Activated naive CD4-positive, alpha-beta T cell treated with anti-CD3 and anti-CD28 coated beads for 36 hours (primary cell): ENCODE measurements around the gene PCDH19. TPM values are rescaled to one million over a fixed set of nuclear protein-coding genes. Genes with fewer than 3 reads are reported as not detected.

Experiments
- CTCF ChIA-PET: fragments of 350-600 bp; sonication (Branson Sonifier 250); formaldehyde crosslinking; loops from one replicate; lab custom pipeline; 2021; ENCODE audit warnings: antibody characterized with exemption; lab: Charles Lee
- DNase-seq: peaks from one replicate; pipeline ENCODE4 v3.0.0-alpha.2; 2020
- H3K27ac Mint-ChIP-seq: one replicate; pipeline ENCODE4 v1.8.0; 2021; ENCODE audit warnings: mild to moderate bottlenecking, mixed read lengths
- H3K27me3 Mint-ChIP-seq: one replicate; pipeline ENCODE4 v1.8.0; 2021; ENCODE audit warnings: low read depth, mixed read lengths
- H3K36me3 Mint-ChIP-seq: one replicate; pipeline ENCODE4 v1.8.0; 2021; ENCODE audit warnings: low read depth, mixed read lengths
- H3K4me1 Mint-ChIP-seq: one replicate; pipeline ENCODE4 v1.8.0; 2021; ENCODE audit warnings: low read depth, mixed read lengths
- H3K4me3 Mint-ChIP-seq: one replicate; pipeline ENCODE4 v1.8.0; 2021; ENCODE audit warnings: mild to moderate bottlenecking, moderate library complexity, mixed read lengths
- H3K9me3 Mint-ChIP-seq: one replicate; pipeline ENCODE4 v1.8.0; 2021; ENCODE audit warnings: mixed read lengths
- intact Hi-C: fragments of 100-400 bp; cut with micrococcal nuclease; formaldehyde crosslinking; loops from one replicate; pipeline ENCODE4 v1.15.1; 2023
- total RNA-seq, 2 experiments: library from RNA; stranded (reverse); gene quantifications; one replicate each; pipeline ENCODE4 v1.2.3, GENCODE V29; 2021

PCDH19 gene
- total RNA-seq, 2 experiments from 2014 or later = not detected

GRCh38 chrX:100379388-100379986, 30.6 kb downstream of the PCDH19 start:
- H3K9me3 Mint-ChIP-seq = no peaks in the 10 kb centered on the region
- intact Hi-C loops = loop anchor here (2.0 kb wide), 1 partner anchor 1077 kb away; no protein-coding TSS in a partner anchor
- H3K27ac Mint-ChIP-seq = no peak overlapping the region
- no peaks in the 10 kb centered on the region for H3K36me3 Mint-ChIP-seq
- H3K4me1 Mint-ChIP-seq = peaks cover 3% of the 10 kb centered on the region
- no peak for DNase-seq
- H3K4me3 Mint-ChIP-seq = no peak overlapping the region
- CTCF ChIA-PET = interaction anchor here (0.9 to 1.9 kb wide), 2 partner anchors 11 to 33 kb away, joined by 3 to 5 read pairs; no protein-coding TSS in a partner anchor
- no peaks in the 10 kb centered on the region for H3K27me3 Mint-ChIP-seq

GRCh38 chrX:100377826-100378225, 32.2 kb downstream of the PCDH19 start:
- intact Hi-C loops = loop anchor here (2.0 kb wide), 1 partner anchor 1075 kb away; no protein-coding TSS in a partner anchor
- peaks cover 3% of the 10 kb centered on the region for H3K4me1 Mint-ChIP-seq
- no peak overlapping the region for H3K4me3 Mint-ChIP-seq
- no peak overlapping the region for H3K27ac Mint-ChIP-seq
- no peaks in the 10 kb centered on the region for H3K9me3 Mint-ChIP-seq
- no peaks in the 10 kb centered on the region for H3K27me3 Mint-ChIP-seq
- CTCF ChIA-PET = interaction anchor here (1.9 kb wide), 1 partner anchor 10 kb away, joined by 5 read pairs; no protein-coding TSS in a partner anchor
- no peaks in the 10 kb centered on the region for H3K36me3 Mint-ChIP-seq
- DNase-seq = no peak

GRCh38 chrX:100376576-100376975, 33.5 kb downstream of the PCDH19 start:
- H3K4me3 Mint-ChIP-seq = no peak overlapping the region
- CTCF ChIA-PET = no interaction called here
- H3K27ac Mint-ChIP-seq = no peak overlapping the region
- no peak for DNase-seq
- intact Hi-C loops = no loop called here
- H3K36me3 Mint-ChIP-seq = no peaks in the 10 kb centered on the region
- H3K4me1 Mint-ChIP-seq = peaks cover 3% of the 10 kb centered on the region
- H3K27me3 Mint-ChIP-seq = no peaks in the 10 kb centered on the region
- no peaks in the 10 kb centered on the region for H3K9me3 Mint-ChIP-seq

GRCh38 chrX:100373673-100374072, 36.4 kb downstream of the PCDH19 start:
- no peaks in the 10 kb centered on the region for H3K4me1 Mint-ChIP-seq
- no peaks in the 10 kb centered on the region for H3K27me3 Mint-ChIP-seq
- no peaks in the 10 kb centered on the region for H3K36me3 Mint-ChIP-seq
- H3K27ac Mint-ChIP-seq = no peak overlapping the region
- H3K9me3 Mint-ChIP-seq = no peaks in the 10 kb centered on the region
- intact Hi-C loops = no loop called here
- H3K4me3 Mint-ChIP-seq = no peak overlapping the region
- no peak for DNase-seq
- CTCF ChIA-PET = no interaction called here

GRCh38 chrX:100368167-100368566, 41.9 kb downstream of the PCDH19 start:
- CTCF ChIA-PET = interaction anchor here (1.2 to 1.8 kb wide), 2 partner anchors 10 to 45 kb away, joined by 5 to 15 read pairs; no protein-coding TSS in a partner anchor
- intact Hi-C loops = loop anchor here (1.0 kb wide), 1 partner anchor 45 kb away; no protein-coding TSS in a partner anchor
- no peaks in the 10 kb centered on the region for H3K4me1 Mint-ChIP-seq
- peaks cover 2% of the 10 kb centered on the region for H3K27me3 Mint-ChIP-seq
- H3K36me3 Mint-ChIP-seq = no peaks in the 10 kb centered on the region
- H3K27ac Mint-ChIP-seq = no peak overlapping the region
- peak; percentile 18 for DNase-seq
- H3K9me3 Mint-ChIP-seq = no peaks in the 10 kb centered on the region
- no peak overlapping the region for H3K4me3 Mint-ChIP-seq

GRCh38 chrX:100363896-100364295, 46.2 kb downstream of the PCDH19 start:
- Mint-ChIP-seq H3K27ac (no peak overlapping the region), H3K27me3 (peaks cover 2% of the 10 kb centered on the region), H3K9me3 (no peaks in the 10 kb centered on the region), H3K4me3 (no peak overlapping the region), H3K36me3 (no peaks in the 10 kb centered on the region), H3K4me1 (no peaks in the 10 kb centered on the region)
- no peak for DNase-seq
- CTCF ChIA-PET = no interaction called here
- intact Hi-C loops = no loop called here

- no peaks in the 10 kb centered on the region for H3K36me3 Mint-ChIP-seq
- intact Hi-C loops = no loop called here
- H3K4me1 Mint-ChIP-seq = no peaks in the 10 kb centered on the region
- H3K27ac Mint-ChIP-seq = no peak overlapping the region
- CTCF ChIA-PET = no interaction called here
- H3K4me3 Mint-ChIP-seq = no peak overlapping the region
- no peak for DNase-seq
- no peaks in the 10 kb centered on the region for H3K27me3 Mint-ChIP-seq
- no peaks in the 10 kb centered on the region for H3K9me3 Mint-ChIP-seq
Observed at GRCh38 chrX:100358766-100359165, 51.3 kb downstream of the PCDH19 start.

- Mint-ChIP-seq H3K4me1 (no peaks in the 10 kb centered on the region), H3K36me3 (no peaks in the 10 kb centered on the region), H3K27me3 (no peaks in the 10 kb centered on the region), H3K27ac (no peak overlapping the region), H3K9me3 (no peaks in the 10 kb centered on the region), H3K4me3 (no peak overlapping the region)
- CTCF ChIA-PET = interaction anchor here (1.2 kb wide), 1 partner anchor 57 kb away, joined by 4 read pairs; no protein-coding TSS in a partner anchor
- DNase-seq = no peak
- intact Hi-C loops = no loop called here
Observed at GRCh38 chrX:100356351-100356896, 53.6 kb downstream of the PCDH19 start.

GRCh38 chrX:100355680-100356079, 54.4 kb downstream of the PCDH19 start:
- H3K4me1 Mint-ChIP-seq = no peaks in the 10 kb centered on the region
- intact Hi-C loops = no loop called here
- no peaks in the 10 kb centered on the region for H3K36me3 Mint-ChIP-seq
- DNase-seq = no peak
- H3K9me3 Mint-ChIP-seq = no peaks in the 10 kb centered on the region
- H3K27ac Mint-ChIP-seq = no peak overlapping the region
- H3K4me3 Mint-ChIP-seq = no peak overlapping the region
- no peaks in the 10 kb centered on the region for H3K27me3 Mint-ChIP-seq
- CTCF ChIA-PET = no interaction called here

GRCh38 chrX:100353326-100353725, 56.7 kb downstream of the PCDH19 start:
- CTCF ChIA-PET = no interaction called here
- Mint-ChIP-seq H3K36me3 (no peaks in the 10 kb centered on the region), H3K4me1 (no peaks in the 10 kb centered on the region), H3K4me3 (no peak overlapping the region), H3K27me3 (no peaks in the 10 kb centered on the region), H3K9me3 (no peaks in the 10 kb centered on the region), H3K27ac (no peak overlapping the region)
- DNase-seq = no peak
- intact Hi-C loops = no loop called here

GRCh38 chrX:100350704-100351489, 59.2 kb downstream of the PCDH19 start:
- Mint-ChIP-seq H3K9me3 (no peaks in the 10 kb centered on the region), H3K27ac (no peak overlapping the region), H3K27me3 (no peaks in the 10 kb centered on the region), H3K36me3 (no peaks in the 10 kb centered on the region), H3K4me1 (no peaks in the 10 kb centered on the region), H3K4me3 (no peak overlapping the region)
- intact Hi-C loops = no loop called here
- CTCF ChIA-PET = no interaction called here
- no peak for DNase-seq

- Mint-ChIP-seq H3K27me3 (no peaks in the 10 kb centered on the region), H3K36me3 (no peaks in the 10 kb centered on the region), H3K9me3 (no peaks in the 10 kb centered on the region), H3K4me3 (no peak overlapping the region), H3K27ac (no peak overlapping the region), H3K4me1 (no peaks in the 10 kb centered on the region)
- CTCF ChIA-PET = no interaction called here
- intact Hi-C loops = no loop called here
- no peak for DNase-seq
Observed at GRCh38 chrX:100349391-100349790, 60.7 kb downstream of the PCDH19 start.
